ENCODE measurements around the gene STON1.
"Not testable (repeated sequence)": the region's sequence is repeated elsewhere in the genome, so short reads cannot be mapped to it uniquely, and the experiment has no call there.

Gene STON1

GRCh38 chr2:48587961-48588360, 58.0 kb downstream of the STON1 start:
- no peak for TF ChIP-seq CTCF (IDR thresholded peaks at IDR 0.05; ENCODE audit: low read depth, low read length)
- H3K4me3 ChIP-seq (ENCODE audit: low read depth, low read length), result no peak overlapping the region

- no peak overlapping the region for H3K4me3 ChIP-seq (ENCODE audit: low read depth, low read length)
- TF ChIP-seq CTCF (IDR thresholded peaks at IDR 0.05; ENCODE audit: low read depth, low read length), result no peak
Measured at GRCh38 chr2:48588745-48589144, 58.8 kb downstream of the STON1 start.

GRCh38 chr2:48589170-48589767, 59.3 kb downstream of the STON1 start:
- H3K4me3 ChIP-seq (ENCODE audit: low read depth, low read length), result no peak overlapping the region
- TF ChIP-seq CTCF (IDR thresholded peaks at IDR 0.05; ENCODE audit: low read depth, low read length), result peak; percentile 63

GRCh38 chr2:48590017-48590416, 60.1 kb downstream of the STON1 start:
- TF ChIP-seq CTCF (IDR thresholded peaks at IDR 0.05; ENCODE audit: low read depth, low read length), result no peak
- no peak overlapping the region for H3K4me3 ChIP-seq (ENCODE audit: low read depth, low read length)

GRCh38 chr2:48592067-48592466, 62.1 kb downstream of the STON1 start:
- no peak overlapping the region for H3K4me3 ChIP-seq (ENCODE audit: low read depth, low read length)
- no peak for TF ChIP-seq CTCF (IDR thresholded peaks at IDR 0.05; ENCODE audit: low read depth, low read length)

GRCh38 chr2:48596751-48597150, 66.8 kb downstream of the STON1 start:
- H3K4me3 ChIP-seq (ENCODE audit: low read depth, low read length), result not testable (repeated sequence)

GRCh38 chr2:48597492-48597891, 67.5 kb downstream of the STON1 start:
- H3K4me3 ChIP-seq (ENCODE audit: low read depth, low read length), result no peak overlapping the region
- no peak for TF ChIP-seq CTCF (IDR thresholded peaks at IDR 0.05; ENCODE audit: low read depth, low read length)

- no peak overlapping the region for H3K4me3 ChIP-seq (ENCODE audit: low read depth, low read length)
- peak; percentile 62 for TF ChIP-seq CTCF (IDR thresholded peaks at IDR 0.05; ENCODE audit: low read depth, low read length)
Measured at GRCh38 chr2:48600204-48600813, 70.4 kb downstream of the STON1 start.
